HEK293 (cell line): ENCODE results near the gene TYSND1.
A peak's percentile ranks its signal among the peaks of the same experiment; 100 is the strongest.
"Not testable (repeated sequence)": the region's sequence is repeated elsewhere in the genome, so short reads cannot be mapped to it uniquely, and the experiment has no call there.

Experiments used
- CTCF ChIA-PET: fragments of 350-600 bp; formaldehyde crosslinking; extraction: SDS; loops from one replicate; lab custom pipeline; 2021; ENCODE audit warnings: antibody characterized with exemption; lab: Yijun Ruan, JAX
- POLR2A ChIA-PET: fragments of 300-600 bp; formaldehyde crosslinking; extraction: SDS; loops from one replicate; lab custom pipeline; 2020; ENCODE audit warnings: antibody characterized with exemption, inconsistent platforms; lab: Yijun Ruan, JAX
- H3K27ac ChIP-seq: fragments of 200-500 bp; sonication (Bioruptor generic); 2 replicates; pipeline ENCODE4 v1.5.1; 2014; ENCODE audit warnings: low read depth, low read length, control low read depth, inconsistent platforms; ENCODE audit errors: extremely low read depth
- H3K36me3 ChIP-seq, 2 experiments: fragments of 200-500 bp in 1 of 2; sonication (Bioruptor generic) in 1 of 2; 1 replicate in 1 of 2; 2 replicates in 1 of 2; pipeline ENCODE4 v1.5.1; 2014 to 2017; ENCODE audit warnings: inconsistent platforms in 2 of 2, low read length in 2 of 2; ENCODE audit not compliant: control insufficient read depth in 2 of 2, insufficient read depth in 1 of 2
- H3K4me1 ChIP-seq: fragments of 200-500 bp; sonication (Bioruptor generic); 2 replicates; pipeline ENCODE4 v1.5.1; 2014; ENCODE audit warnings: mild to moderate bottlenecking, low read length, inconsistent platforms; ENCODE audit not compliant: control insufficient read depth, insufficient read depth
- H3K4me3 ChIP-seq: 2 replicates; pipeline ENCODE4 v1.5.1; 2011; ENCODE audit warnings: low read depth, mild to moderate bottlenecking, control low read depth, low read length, moderate library complexity
- H3K9me3 ChIP-seq: fragments of 200-500 bp; sonication (Bioruptor generic); 2 replicates; pipeline ENCODE4 v1.5.1; 2014; ENCODE audit warnings: low read depth, low read length, inconsistent platforms; ENCODE audit not compliant: control insufficient read depth, insufficient read depth
- AEBP2 ChIP-seq: fragments of 450-650 bp; formaldehyde crosslinking; IDR thresholded peaks from 2 replicates; pipeline ENCODE4 v1.5.1; 2016; ENCODE audit warnings: missing biosample characterization, missing genetic modification characterization, borderline replicate concordance
- BCL11A ChIP-seq: fragments of 450-650 bp; formaldehyde crosslinking; IDR thresholded peaks from 2 replicates; pipeline ENCODE4 v1.5.1; 2016; ENCODE audit warnings: low read depth, missing biosample characterization, missing genetic modification characterization
- KLF7 ChIP-seq: fragments of 450-650 bp; formaldehyde crosslinking; IDR thresholded peaks from 2 replicates; pipeline ENCODE4 v1.5.1; 2016; ENCODE audit warnings: missing biosample characterization, missing genetic modification characterization, borderline replicate concordance
- RBAK ChIP-seq: fragments of 450-650 bp; formaldehyde crosslinking; IDR thresholded peaks from 2 replicates; pipeline ENCODE4 v1.5.1; 2016; ENCODE audit warnings: missing biosample characterization, missing genetic modification characterization
- REPIN1 ChIP-seq: fragments of 450-650 bp; formaldehyde crosslinking; IDR thresholded peaks from 2 replicates; pipeline ENCODE4 v1.5.1; 2017; ENCODE audit warnings: missing biosample characterization, missing genetic modification characterization, low read depth
- SCRT1 ChIP-seq: fragments of 450-650 bp; formaldehyde crosslinking; IDR thresholded peaks from 2 replicates; pipeline ENCODE4 v1.5.1; 2016; ENCODE audit warnings: missing biosample characterization, missing genetic modification characterization, borderline replicate concordance
- TCF7L2 ChIP-seq: IDR thresholded peaks from 2 replicates; pipeline ENCODE4 v1.6.1; 2011; ENCODE audit warnings: low read depth, mild to moderate bottlenecking, inconsistent platforms, low read length, moderate library complexity, borderline replicate concordance
- ZNF112 ChIP-seq: fragments of 450-650 bp; formaldehyde crosslinking; IDR thresholded peaks from 2 replicates; pipeline ENCODE4 v1.5.0; 2017; ENCODE audit warnings: missing biosample characterization, missing genetic modification characterization
- ZNF121 ChIP-seq: fragments of 450-650 bp; formaldehyde crosslinking; IDR thresholded peaks from 2 replicates; pipeline ENCODE4 v1.5.1; 2016; ENCODE audit warnings: missing biosample characterization, missing genetic modification characterization
- ZNF19 ChIP-seq: fragments of 450-650 bp; formaldehyde crosslinking; IDR thresholded peaks from 2 replicates; pipeline ENCODE4; 2016; ENCODE audit warnings: missing biosample characterization, missing genetic modification characterization, low read depth
- ZNF404 ChIP-seq: fragments of 450-650 bp; formaldehyde crosslinking; IDR thresholded peaks from 2 replicates; pipeline ENCODE4 v1.5.1; 2017; ENCODE audit warnings: missing biosample characterization, missing genetic modification characterization
- ZNF558 ChIP-seq: fragments of 450-650 bp; formaldehyde crosslinking; IDR thresholded peaks from 2 replicates; pipeline ENCODE4 v1.5.1; 2016; ENCODE audit warnings: missing biosample characterization, missing genetic modification characterization
- ZNF629 ChIP-seq: fragments of 450-650 bp; formaldehyde crosslinking; IDR thresholded peaks from 2 replicates; pipeline ENCODE4 v1.5.1; 2017; ENCODE audit warnings: missing biosample characterization, missing genetic modification characterization
- ZNF639 ChIP-seq: fragments of 450-650 bp; formaldehyde crosslinking; IDR thresholded peaks from 2 replicates; pipeline ENCODE4 v1.5.1; 2016; ENCODE audit warnings: missing biosample characterization, missing genetic modification characterization
- ZNF658 ChIP-seq: fragments of 450-650 bp; formaldehyde crosslinking; IDR thresholded peaks from 2 replicates; pipeline ENCODE4; 2016; ENCODE audit warnings: missing biosample characterization, missing genetic modification characterization
- ZNF664 ChIP-seq: fragments of 450-650 bp; formaldehyde crosslinking; IDR thresholded peaks from 2 replicates; pipeline ENCODE4 v1.5.1; 2016; ENCODE audit warnings: missing biosample characterization, missing genetic modification characterization
- ZNF707 ChIP-seq: fragments of 450-650 bp; formaldehyde crosslinking; IDR thresholded peaks from 2 replicates; pipeline ENCODE4 v1.5.1; 2016; ENCODE audit warnings: missing biosample characterization, missing genetic modification characterization
- ZNF768 ChIP-seq: fragments of 450-650 bp; formaldehyde crosslinking; IDR thresholded peaks from 2 replicates; pipeline ENCODE4 v1.5.1; 2018; ENCODE audit warnings: missing biosample characterization, mild to moderate bottlenecking, missing genetic modification characterization
- ZNF785 ChIP-seq: fragments of 450-650 bp; formaldehyde crosslinking; IDR thresholded peaks from 2 replicates; pipeline ENCODE4 v1.5.1; 2016; ENCODE audit warnings: missing biosample characterization, missing genetic modification characterization
- ZNF792 ChIP-seq: fragments of 450-650 bp; formaldehyde crosslinking; IDR thresholded peaks from 2 replicates; pipeline ENCODE4 v1.5.1; 2016; ENCODE audit warnings: missing biosample characterization, missing genetic modification characterization

Gene TYSND1

GRCh38 chr10:70159366-70159765 lies 12.9 kb upstream of the TYSND1 start:
- H3K4me1 ChIP-seq, H3K4me3 ChIP-seq, H3K27ac ChIP-seq, H3K9me3 ChIP-seq: not testable (repeated sequence)
- peak; percentile 90 for TF ChIP-seq ZNF121 (tag by site-specific recombination)
- peaks cover 33 to 81% of the 10 kb centered on the region in 2 experiments for H3K36me3 ChIP-seq
- ChIA-PET CTCF (interaction anchor here (5.5 kb wide), 1 partner anchor 13 kb away, joined by 43 read pairs; the partner anchor contains the start of gene TYSND1), POLR2A (interaction anchor here (1.0 to 1.5 kb wide), 2 partner anchors 11 to 13 kb away, joined by 4 to 8 read pairs; partner anchors contain the start of genes SAR1A and TYSND1)

GRCh38 chr10:70158113-70158512 lies 11.6 kb upstream of the TYSND1 start:
- POLR2A ChIA-PET = interaction anchor here (2.5 kb wide), 1 partner anchor 12 kb away, joined by 17 read pairs; the partner anchor contains the start of gene TYSND1
- Histone ChIP-seq H3K27ac (no peak overlapping the region), H3K36me3 (peaks cover 40 to 86% of the 10 kb centered on the region in 2 experiments), H3K4me3 (no peak overlapping the region), H3K4me1 (peaks cover 3% of the 10 kb centered on the region; the same call in 1 of the 2 replicates), H3K9me3 (no peaks in the 10 kb centered on the region)
- CTCF ChIA-PET = interaction anchor here (1.0 to 5.5 kb wide), 2 partner anchors 12 to 207 kb away, joined by 4 to 43 read pairs; partner anchors contain the start of gene TYSND1
- TF ChIP-seq KLF7 = no peak
- TF ChIP-seq ZNF785 (tag by site-specific recombination) = no peak
- no peak for TF ChIP-seq ZNF112 (tag by site-specific recombination)
- no peak for TF ChIP-seq SCRT1 (tag by site-specific recombination)
- TF ChIP-seq BCL11A (tag by site-specific recombination) = no peak
- no peak for TF ChIP-seq TCF7L2
- no peak for TF ChIP-seq ZNF664 (tag by site-specific recombination)
- no peak for TF ChIP-seq ZNF658 (tag by site-specific recombination)

GRCh38 chr10:70155255-70155838 lies 8.8 kb upstream of the TYSND1 start:
- POLR2A ChIA-PET = interaction anchor here (0.6 to 2.5 kb wide), 4 partner anchors 9 to 100 kb away, joined by 3 to 17 read pairs (median 6); partner anchors contain the start of gene TYSND1
- Histone ChIP-seq H3K4me1 (no peaks in the 10 kb centered on the region), H3K4me3 (no peak overlapping the region), H3K27ac (no peak overlapping the region), H3K9me3 (no peaks in the 10 kb centered on the region), H3K36me3 (peaks cover 51 to 96% of the 10 kb centered on the region in 2 experiments)
- TF ChIP-seq ZNF19 (tag by site-specific recombination) = no peak
- no peak for TF ChIP-seq AEBP2 (tag by site-specific recombination)
- no peak for TF ChIP-seq ZNF629 (tag by site-specific recombination)
- TF ChIP-seq ZNF639 (tag by site-specific recombination) = no peak
- TF ChIP-seq ZNF707 (tag by site-specific recombination) = no peak
- no peak for TF ChIP-seq ZNF112 (tag by site-specific recombination)
- no peak for TF ChIP-seq ZNF404 (tag by site-specific recombination)
- no peak for TF ChIP-seq RBAK (tag by site-specific recombination)
- TF ChIP-seq ZNF558 (tag by site-specific recombination) = no peak
- TF ChIP-seq ZNF768 = no peak
- TF ChIP-seq REPIN1 = no peak
- TF ChIP-seq ZNF792 (tag by site-specific recombination) = no peak
- CTCF ChIA-PET = interaction anchor here (0.6 to 5.5 kb wide), 4 partner anchors 9 to 220 kb away, joined by 3 to 43 read pairs (median 4); partner anchors contain the start of gene TYSND1
